Adrenal gland (tissue), 12 donors: ENCODE data around the gene BBX. TPM values are rescaled to one million over a fixed set of nuclear protein-coding genes. Genes with fewer than 3 reads are reported as not detected.
A peak's percentile ranks its signal among the peaks of the same experiment; 100 is the strongest.

Source experiments
- DNase-seq, 7 donors: peaks; one replicate each; pipeline ENCODE4 v3.0.0-alpha.2; 2019 to 2020
- H3K27ac ChIP-seq, 5 donors: fragments of 200-600 bp; sonication (generic) in 4 of 5; 1 replicate in 3 of 5; 2 replicates in 2 of 5; pipeline versions ENCODE4 v1.5.1 to v1.8.0; 2016 to 2020; ENCODE audit warnings: mild to moderate bottlenecking in 1 of 5
- H3K27me3 ChIP-seq: fragments of 200-600 bp; 2 replicates; pipeline ENCODE4 v1.8.0; 2021
- H3K36me3 ChIP-seq, 2 donors: fragments of 200-600 bp; replicated peaks in 1 of 2; 1 replicate in 1 of 2; 2 replicates in 1 of 2; pipeline versions ENCODE4 v1.5.1 to v1.8.0; 2018 to 2022
- H3K4me1 ChIP-seq, 2 donors: fragments of 200-600 bp; replicated peaks in 1 of 2; 1 replicate in 1 of 2; 2 replicates in 1 of 2; pipeline versions ENCODE4 v1.5.1 to v1.8.0; 2018 to 2021
- H3K4me3 ChIP-seq, 4 donors: fragments of 200-600 bp; sonication (generic) in 3 of 4; one replicate each; pipeline ENCODE4 v1.5.1; 2016 to 2018
- H3K9me3 ChIP-seq, 3 donors: fragments of 200-600 bp; sonication (generic) in 1 of 3; replicated peaks in 1 of 3; 1 replicate in 2 of 3; 2 replicates in 1 of 3; pipeline versions ENCODE4 v1.5.1 to v1.8.0; 2016 to 2021
- POLR2A ChIP-seq, 2 donors: fragments of 450-650 bp; IDR thresholded peaks; one replicate each; pipeline ENCODE4 v1.6.1; 2017; ENCODE audit warnings: antibody characterized with exemption in 2 of 2, mild to moderate bottlenecking in 2 of 2, moderate library complexity in 1 of 2
- WGBS, 4 donors: extraction: QIAGEN DNeasy Blood & Tissue Kit in 2 of 4; methylation state at CpG; one replicate each; pipeline versions ENCODE4 v1.1.5 to v1.1.7; 2013 to 2017; 5-methylcytosine and 5-hydroxymethylcytosine counted together
- intact Hi-C, 2 donors: fragments of 100-400 bp; cut with DNase I; formaldehyde crosslinking; loops; one replicate each; pipeline versions ENCODE4 v1.14.1 to v1.15.0; 2022 to 2023
- polyA plus RNA-seq, 3 donors: library from polyadenylated mRNA; stranded (reverse); fragments of 200-250 nt in 2 of 3; fragments of 350-450 nt in 1 of 3; fragmentation: Illumina TruSeq in 1 of 3; extraction: RNeasy Lipid Tissue Mini Kit (QIAGEN cat#74804) in 1 of 3; gene quantifications; one replicate each; pipeline ENCODE4 v1.2.3, GENCODE V29; 2013 to 2014
- total RNA-seq, 9 donors: library from RNA; depleted of rRNA in 4 of 9; stranded (reverse); fragments of >200 nt in 4 of 9; fragments of 120-200 nt in 1 of 9; fragmentation: NEBNext Ultra II Directional in 1 of 9; extraction: Animal tissue kit (Norgen Biotek cat#: 25700) in 1 of 9; gene quantifications; one replicate each; pipeline versions ENCODE4 v1.1.0 to v1.2.4, GENCODE V29; 2013 to 2023
- TF ChIP-seq, protein P1 (sequence below), 6 experiments: fragments of 450-650 bp in 4 of 6; fragments of 200-600 bp in 2 of 6; sonication (generic) in 1 of 6; IDR thresholded peaks; 1 replicate in 5 of 6; 2 replicates in 1 of 6; pipeline versions ENCODE4 v1.5.1 to v1.8.0; 2016 to 2021; ENCODE audit warnings: antibody characterized with exemption in 6 of 6, mild to moderate bottlenecking in 2 of 6, moderate library complexity in 1 of 6
- donor health status: healthy with polysubstance abuse.
- donor health status: Bipolar disorder and iron deficiency.
- donor health status: DM: yes; HTN: yes; CAD: no.
- donor health status: DM: no; HTN: no; CAD: no.
- donor health status: DM: no; HTN: no; CAD: no.
- donor health status: DM: yes; HTN: yes; CAD: no.

Gene BBX
- total and polyA plus RNA-seq, 12 donors = 12.8 to 208 (median 116) TPM

DNA sequence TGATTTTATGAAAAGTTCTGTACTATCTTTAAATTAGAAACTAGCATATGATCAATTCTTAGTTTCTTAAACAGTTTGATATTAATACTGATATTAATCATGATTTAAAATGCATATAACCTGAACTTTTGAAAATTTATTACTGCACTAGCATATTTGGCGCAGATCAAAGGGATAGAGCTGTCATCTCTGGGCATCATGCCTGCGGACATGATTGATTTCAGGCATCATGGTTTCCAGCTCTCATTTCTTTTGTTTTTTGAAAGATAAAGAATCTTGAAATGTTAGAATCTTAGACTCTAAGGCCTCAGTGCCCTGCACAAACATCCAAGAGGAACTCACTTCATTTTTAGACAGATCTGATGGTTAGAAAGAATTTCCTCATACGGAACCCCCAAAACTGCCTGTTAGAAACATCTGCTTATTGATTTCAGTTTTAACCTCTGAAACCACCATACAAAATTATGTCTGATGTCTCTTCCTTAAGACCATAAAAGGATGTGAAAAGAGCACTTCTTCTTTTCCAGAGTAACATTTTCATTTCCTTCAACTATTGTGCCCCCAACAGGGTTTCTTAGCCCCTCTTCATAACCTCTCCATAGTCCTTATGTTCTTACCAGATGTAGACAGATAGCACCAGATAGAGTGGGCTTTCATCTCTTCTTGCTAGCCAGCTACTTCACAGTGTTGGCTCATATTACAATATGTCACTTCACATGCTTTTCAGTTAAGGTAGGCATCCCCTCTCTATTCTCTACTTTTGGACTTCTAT lies 110.8 kb downstream of the BBX start:
- intact Hi-C loops = no loop called here
- DNase-seq = peak; percentile 55 to 89 (median 71)
- WGBS, 4 donors = 24 to 37% (median 30%) methylated on average over 3 of the region's 3 CpGs

DNA sequence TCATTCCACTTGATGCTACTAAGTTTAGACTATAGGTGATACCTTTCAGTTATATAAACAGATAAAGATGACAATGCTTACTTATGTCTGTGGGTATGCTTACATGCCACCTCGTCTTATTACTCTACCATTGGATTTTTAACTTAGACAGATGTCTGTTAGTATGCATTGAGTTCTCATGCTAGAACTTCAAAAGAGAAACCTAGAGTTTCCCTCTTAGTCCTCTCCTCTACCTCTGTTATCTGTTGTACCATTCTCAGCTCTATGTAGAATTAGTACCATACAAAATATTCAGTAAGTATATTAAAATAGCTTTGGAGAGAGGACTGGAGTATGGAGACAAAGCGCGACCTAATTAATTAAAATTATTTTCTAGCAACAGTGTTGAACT lies 111.3 kb downstream of the BBX start:
- 88 to 97% (median 91%) methylated on average over 3 of the region's 3 CpGs for WGBS, 4 donors
- intact Hi-C loops = no loop called here
- H3K27ac ChIP-seq = peak overlapping the region in 3 of 5 donors; percentile 10 to 38 (median 20)
- DNase-seq = no peak
- no peaks in the 10 kb centered on the region for H3K9me3 ChIP-seq
- H3K27me3 ChIP-seq = no peaks in the 10 kb centered on the region
- no peaks in the 10 kb centered on the region for H3K36me3 ChIP-seq
- H3K4me3 ChIP-seq = no peak overlapping the region
- peaks cover 16 to 52% of the 10 kb centered on the region in 2 donors for H3K4me1 ChIP-seq
- TF ChIP-seq POLR2A (IDR thresholded peaks at IDR 0.05) = no peak
- TF ChIP-seq, protein P1, sequence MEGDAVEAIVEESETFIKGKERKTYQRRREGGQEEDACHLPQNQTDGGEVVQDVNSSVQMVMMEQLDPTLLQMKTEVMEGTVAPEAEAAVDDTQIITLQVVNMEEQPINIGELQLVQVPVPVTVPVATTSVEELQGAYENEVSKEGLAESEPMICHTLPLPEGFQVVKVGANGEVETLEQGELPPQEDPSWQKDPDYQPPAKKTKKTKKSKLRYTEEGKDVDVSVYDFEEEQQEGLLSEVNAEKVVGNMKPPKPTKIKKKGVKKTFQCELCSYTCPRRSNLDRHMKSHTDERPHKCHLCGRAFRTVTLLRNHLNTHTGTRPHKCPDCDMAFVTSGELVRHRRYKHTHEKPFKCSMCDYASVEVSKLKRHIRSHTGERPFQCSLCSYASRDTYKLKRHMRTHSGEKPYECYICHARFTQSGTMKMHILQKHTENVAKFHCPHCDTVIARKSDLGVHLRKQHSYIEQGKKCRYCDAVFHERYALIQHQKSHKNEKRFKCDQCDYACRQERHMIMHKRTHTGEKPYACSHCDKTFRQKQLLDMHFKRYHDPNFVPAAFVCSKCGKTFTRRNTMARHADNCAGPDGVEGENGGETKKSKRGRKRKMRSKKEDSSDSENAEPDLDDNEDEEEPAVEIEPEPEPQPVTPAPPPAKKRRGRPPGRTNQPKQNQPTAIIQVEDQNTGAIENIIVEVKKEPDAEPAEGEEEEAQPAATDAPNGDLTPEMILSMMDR (IDR thresholded peaks at IDR 0.05) = no peak

More for the DNA sequence above, 110.8 kb downstream of the BBX start:
- no peak overlapping the region for H3K4me3 ChIP-seq
- no peak for TF ChIP-seq POLR2A (IDR thresholded peaks at IDR 0.05)
- TF ChIP-seq, protein P1 (IDR thresholded peaks at IDR 0.05) = no peak
- H3K9me3 ChIP-seq = no peaks in the 10 kb centered on the region
- no peaks in the 10 kb centered on the region for H3K27me3 ChIP-seq
- peaks cover 16 to 52% of the 10 kb centered on the region in 2 donors for H3K4me1 ChIP-seq
- peak overlapping the region in 4 of 5 donors; percentile 1 to 22 (median 15) for H3K27ac ChIP-seq
- H3K36me3 ChIP-seq = no peaks in the 10 kb centered on the region

DNA sequence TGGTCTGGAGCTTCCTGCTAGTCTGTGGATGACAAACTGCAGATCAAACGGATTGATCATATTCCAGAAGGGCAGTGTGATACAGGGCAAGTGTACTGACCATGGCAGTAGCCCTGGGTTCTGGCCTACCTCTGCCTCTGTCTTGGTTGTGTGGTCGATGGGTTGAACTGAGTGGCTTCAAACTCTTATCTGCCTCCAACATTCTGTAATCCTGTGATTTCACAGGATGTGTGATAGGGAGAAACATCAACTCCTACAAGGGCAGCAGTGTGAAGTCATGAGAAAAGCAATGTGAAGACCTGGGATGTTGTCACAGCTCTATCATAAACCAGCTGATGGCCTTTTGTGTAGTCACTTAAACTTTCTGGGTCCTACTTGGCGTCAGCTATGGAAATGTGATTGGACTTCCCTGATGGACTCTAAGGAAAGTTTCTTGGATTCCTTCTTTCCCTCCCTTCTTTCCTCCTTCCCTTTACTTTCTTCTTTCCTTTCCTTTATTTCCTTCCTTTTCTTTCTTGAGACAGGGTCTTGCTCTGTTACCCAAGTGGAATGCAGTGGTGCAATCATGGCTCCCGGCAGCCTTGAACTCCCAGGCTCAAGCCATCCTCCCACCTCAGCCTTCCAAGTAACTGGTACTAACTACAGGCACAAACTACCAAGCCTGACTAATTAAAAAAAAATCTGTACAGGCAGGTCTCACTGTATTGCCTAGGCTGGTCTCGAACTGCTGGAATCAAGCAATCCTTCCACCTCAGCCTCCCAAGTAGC lies 114.8 kb downstream of the BBX start:
- Histone ChIP-seq H3K27me3 (no peaks in the 10 kb centered on the region), H3K4me3 (no peak overlapping the region), H3K4me1 (peaks cover 15 to 33% of the 10 kb centered on the region in 2 donors), H3K9me3 (no peaks in the 10 kb centered on the region), H3K36me3 (no peaks in the 10 kb centered on the region), H3K27ac (no peak overlapping the region)
- DNase-seq = no peak
- 88 to 93% (median 90%) methylated on average over 5 of the region's 5 CpGs for whole genome bisulfite sequencing, 4 donors
- TF ChIP-seq POLR2A (IDR thresholded peaks at IDR 0.05) = no peak
- TF ChIP-seq, protein P1 (IDR thresholded peaks at IDR 0.05) = no peak
- intact Hi-C loops = no loop called here

DNA sequence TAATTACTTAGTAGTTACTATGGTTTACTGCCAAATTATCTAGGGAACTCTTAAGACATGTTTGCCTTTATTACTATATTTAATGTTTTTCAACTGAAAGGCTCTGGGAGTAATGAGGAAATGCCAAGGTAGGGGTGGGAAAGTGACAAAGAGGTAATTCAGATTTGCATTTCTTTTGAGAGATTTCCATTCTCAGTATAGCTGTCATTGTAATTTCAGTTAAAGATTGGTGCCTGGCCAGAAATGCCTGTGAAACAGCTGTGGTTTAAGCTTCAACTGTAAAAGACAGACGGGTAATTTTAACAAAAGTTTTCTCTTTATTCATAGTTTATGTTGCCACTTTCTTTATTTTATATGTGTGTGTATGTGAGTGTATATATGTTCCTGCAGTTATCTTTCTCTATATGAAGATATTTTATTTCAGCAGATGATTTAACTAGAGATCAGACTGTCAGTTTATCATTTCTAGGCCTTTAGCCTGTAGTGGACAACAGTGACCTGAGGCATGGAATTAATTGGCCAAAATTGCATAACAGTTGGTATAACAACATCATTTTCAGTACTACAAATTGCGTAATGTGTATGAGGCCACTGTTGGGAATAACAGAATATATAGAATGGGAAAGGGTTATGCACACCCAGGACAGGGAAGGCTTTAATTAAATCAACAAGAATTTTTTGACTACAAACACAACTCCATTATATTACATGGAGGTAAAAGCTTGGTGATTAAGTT lies 119.0 kb downstream of the BBX start:
- no peak for DNase-seq
- Histone ChIP-seq H3K27ac (no peak overlapping the region), H3K4me1 (peaks cover 0 to 33% of the 10 kb centered on the region in 2 donors), H3K27me3 (no peaks in the 10 kb centered on the region), H3K9me3 (no peaks in the 10 kb centered on the region), H3K36me3 (no peaks in the 10 kb centered on the region), H3K4me3 (no peak overlapping the region)
- 61 to 89% (median 70%) methylated on average over 2 of the region's 2 CpGs for WGBS, 4 donors
- intact Hi-C loops = no loop called here
- TF ChIP-seq, protein P1 (IDR thresholded peaks at IDR 0.05) = no peak
- no peak for TF ChIP-seq POLR2A (IDR thresholded peaks at IDR 0.05)
